ENCODE measurements around the gene NDUFA3.

Gene NDUFA3

DNA sequence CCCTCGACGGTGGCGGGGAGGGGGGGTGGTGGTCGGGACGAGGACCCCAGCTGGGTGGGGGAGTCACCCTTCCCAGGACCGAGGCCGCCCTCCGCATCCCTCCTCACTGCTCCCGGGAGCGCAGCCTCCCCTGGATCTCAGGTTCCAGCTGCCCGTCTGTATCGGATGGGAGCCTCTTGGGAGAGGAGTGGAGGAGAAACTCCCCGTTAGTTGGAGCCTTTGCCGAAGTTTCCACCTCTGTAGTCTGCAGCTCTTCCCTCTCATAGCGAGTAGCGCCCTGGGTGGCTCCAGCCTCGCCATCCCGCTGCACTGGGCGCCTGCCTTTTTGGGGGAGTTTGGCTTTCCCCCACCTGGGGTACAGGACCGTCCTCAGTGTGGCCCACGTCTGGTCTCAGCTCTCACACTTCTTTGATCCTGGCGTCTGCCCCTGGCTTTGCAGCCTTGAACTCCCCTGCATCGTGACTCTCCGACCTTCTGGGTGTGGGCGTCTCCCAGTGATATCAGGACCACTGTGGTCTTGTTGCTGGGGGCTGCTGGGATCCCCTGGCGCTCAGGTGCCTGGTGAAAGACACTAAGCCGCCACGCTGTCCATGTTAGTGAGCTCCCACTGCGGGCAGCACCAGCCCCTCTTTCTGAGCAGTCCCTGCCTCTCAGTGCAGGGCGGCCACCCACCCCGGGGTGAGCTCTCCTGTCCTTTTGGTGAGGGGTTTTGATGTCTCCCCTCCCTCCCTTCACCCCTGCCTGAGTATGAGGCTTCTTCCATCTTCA lies 36.0 kb downstream of the NDUFA3 start:
- peak; percentile 72 for DNase-seq

- DNase-seq: no peak
Observed at GRCh38 chr19:54141356-54141755, 38.7 kb downstream of the NDUFA3 start.

- DNase-seq: no peak
Observed at GRCh38 chr19:54142166-54142780, 39.6 kb downstream of the NDUFA3 start.

DNA sequence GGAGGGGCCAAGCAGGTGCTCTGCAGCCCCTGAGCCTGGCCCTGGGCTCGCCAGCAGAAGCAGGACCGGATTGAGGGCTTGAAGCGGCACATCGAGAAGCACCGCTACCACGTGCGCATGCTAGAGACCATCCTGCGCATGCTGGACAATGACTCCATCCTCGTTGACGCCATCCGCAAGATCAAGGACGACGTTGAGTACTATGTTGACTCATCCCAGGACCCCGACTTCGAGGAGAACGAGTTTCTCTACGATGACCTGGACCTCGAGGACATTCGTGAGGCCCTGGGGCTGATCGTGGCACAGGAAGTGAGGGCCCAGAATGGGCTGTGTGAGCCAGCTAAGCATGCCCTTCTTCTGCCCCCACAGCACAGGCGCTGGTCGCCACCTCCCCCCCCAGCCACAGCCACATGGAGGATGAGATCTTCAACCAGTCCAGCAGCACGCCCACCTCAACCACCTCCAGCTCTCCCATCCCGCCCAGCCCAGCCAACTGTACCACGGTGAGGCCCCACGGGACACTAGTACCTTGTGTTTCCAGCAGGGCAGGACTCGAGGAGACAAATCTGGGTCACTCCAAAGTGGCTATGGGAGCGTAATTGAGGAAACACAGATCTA lies 43.0 kb downstream of the NDUFA3 start:
- DNase-seq: no peak

DNA sequence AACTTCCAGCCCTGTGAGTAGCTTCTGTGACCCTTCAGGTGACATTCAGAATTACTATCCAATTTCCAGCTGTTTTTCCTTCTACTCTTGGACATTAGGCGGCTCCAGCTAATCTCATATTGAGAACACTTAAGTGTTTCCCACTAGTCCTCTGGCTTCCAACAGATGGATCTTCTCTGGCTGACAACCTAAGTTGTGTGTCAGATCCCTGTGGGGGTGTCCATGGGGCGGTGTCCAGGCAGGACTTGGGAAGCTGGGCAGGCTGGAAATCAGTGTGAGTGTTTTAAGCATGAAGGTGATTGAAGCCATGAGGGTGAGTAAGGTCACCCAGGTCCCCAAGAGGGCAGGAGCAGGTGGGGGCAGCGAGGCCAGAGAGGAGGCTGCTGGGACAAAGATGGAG lies 45.0 kb downstream of the NDUFA3 start:
- no peak for DNase-seq

GRCh38 chr19:54148158-54148557 lies 45.5 kb downstream of the NDUFA3 start:
- DNase-seq: no peak

DNA sequence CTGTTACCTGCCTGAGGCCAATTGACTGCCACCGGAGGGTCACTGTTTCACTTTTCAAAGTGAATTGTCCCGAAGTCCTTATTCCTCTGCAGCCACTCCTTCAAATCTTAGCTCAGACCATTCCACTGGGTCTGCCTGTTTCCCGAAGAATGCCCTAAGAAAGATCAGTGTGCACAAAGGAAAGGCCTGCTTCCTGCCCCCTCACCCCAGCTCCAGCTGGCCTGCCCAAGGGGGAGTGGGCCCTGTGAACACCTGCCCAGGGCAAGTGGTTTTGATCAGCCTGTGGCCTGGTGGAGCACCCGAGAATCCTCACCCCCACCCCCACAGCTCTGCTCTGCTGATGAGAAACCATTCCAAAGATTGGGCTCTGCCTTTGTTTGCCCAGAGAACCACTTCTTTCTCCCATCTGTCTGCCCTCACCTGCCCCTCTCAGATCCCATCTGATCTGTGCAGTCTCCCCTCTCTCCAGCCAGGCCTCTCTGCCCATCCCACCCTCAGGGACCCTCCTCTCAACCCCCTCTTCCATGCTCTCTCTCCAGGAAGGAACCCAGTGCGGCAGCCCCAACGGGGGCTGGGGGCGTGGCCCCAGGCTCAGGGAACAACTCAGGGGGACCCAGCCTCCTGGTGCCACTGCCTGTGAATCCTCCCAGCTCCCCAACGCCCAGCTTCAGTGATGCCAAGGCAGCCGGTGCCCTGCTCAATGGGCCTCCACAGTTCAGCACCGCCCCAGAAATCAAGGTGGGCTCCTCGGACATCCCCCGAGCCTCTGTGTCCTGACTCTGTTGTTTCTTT lies 46.6 kb downstream of the NDUFA3 start:
- DNase-seq: no peak

DNA sequence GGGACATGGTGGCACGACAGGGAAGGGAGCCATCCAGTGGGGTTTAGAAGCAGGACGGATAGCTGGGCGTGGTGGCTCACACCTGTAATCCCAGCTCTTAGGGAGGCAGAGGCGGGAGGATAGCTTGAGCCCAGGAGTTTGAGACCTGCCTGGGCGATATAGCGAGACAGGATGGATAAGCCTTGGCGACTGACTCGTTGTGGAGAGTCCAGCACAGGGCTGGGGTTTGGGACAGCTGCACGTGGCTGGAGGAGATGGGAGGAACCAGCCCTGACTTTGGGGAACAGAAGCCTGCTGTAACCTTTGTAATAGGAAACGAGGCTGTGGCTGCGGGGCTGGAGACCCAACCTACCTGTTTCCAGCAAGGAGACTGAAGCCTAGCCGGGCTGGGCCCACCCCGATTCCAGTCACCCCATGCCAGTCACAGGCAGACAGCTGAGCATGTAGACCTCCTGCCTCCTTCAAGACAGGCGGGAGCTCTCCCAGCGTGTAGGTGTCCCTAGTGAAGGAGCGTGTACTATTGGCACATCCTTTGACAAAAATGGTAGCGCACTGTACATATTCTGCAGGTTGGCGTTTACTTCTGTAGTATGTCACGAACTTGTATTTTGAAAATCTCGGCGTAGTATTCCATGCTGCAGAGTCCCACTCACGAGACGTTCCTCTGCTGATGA lies 48.8 kb downstream of the NDUFA3 start:
- no peak for DNase-seq

GRCh38 chr19:54152267-54152666 lies 49.6 kb downstream of the NDUFA3 start:
- no peak for DNase-seq

GRCh38 chr19:54152878-54153524 lies 50.3 kb downstream of the NDUFA3 start:
- no peak for DNase-seq

DNA sequence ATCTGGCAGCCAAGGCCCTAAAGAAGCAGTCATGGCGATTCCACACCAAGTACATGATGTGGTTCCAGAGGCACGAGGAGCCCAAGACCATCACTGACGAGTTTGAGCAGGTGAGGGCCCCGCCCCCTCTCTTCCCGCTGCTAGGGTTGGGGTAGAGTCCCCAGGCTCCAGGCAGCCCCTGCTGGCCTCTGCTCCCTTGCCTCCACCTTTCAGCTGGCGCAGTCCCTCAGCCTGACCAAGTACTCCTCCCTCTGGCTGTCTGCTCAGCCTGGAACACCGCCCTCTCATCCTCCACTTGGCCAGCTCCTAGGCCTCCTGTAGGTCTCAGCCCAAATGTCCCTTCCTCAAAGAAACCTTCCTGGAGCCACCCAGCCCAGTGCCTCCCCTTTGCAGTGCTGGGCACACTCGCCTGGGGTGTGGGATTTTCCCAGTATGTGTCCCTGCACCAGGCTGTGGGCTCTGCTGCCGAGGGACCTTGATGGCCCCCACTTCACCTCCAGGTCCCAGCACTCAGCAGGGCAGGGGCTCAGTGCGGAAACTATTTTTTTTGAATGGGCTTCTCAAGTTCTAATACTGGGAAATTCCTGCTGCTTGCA lies 51.2 kb downstream of the NDUFA3 start:
- DNase-seq: no peak

GRCh38 chr19:54154603-54155345 lies 52.1 kb downstream of the NDUFA3 start:
- no peak for DNase-seq

DNA sequence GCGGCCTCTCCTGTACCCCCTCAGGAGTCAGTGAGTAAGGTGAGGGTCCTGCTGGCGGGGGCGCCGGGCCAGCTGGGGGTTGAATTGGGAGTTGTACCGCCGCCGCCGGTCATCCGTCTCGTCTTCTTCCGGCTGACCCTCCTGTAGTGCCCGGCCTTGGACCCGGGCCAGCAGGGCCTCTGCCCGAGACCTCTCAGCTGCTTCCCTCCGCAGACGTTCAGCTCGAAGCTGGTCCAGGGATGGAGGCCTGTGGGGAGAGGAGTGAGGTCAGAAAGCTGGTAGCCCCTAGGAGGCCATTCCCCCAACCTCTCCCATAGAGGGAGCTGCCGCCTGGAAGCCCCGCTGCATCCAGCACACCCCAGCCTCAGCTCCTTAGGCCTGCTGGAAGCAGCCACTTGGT lies 53.0 kb downstream of the NDUFA3 start:
- DNase-seq: no peak

GRCh38 chr19:54156490-54156889 lies 53.8 kb downstream of the NDUFA3 start:
- no peak for DNase-seq

DNA sequence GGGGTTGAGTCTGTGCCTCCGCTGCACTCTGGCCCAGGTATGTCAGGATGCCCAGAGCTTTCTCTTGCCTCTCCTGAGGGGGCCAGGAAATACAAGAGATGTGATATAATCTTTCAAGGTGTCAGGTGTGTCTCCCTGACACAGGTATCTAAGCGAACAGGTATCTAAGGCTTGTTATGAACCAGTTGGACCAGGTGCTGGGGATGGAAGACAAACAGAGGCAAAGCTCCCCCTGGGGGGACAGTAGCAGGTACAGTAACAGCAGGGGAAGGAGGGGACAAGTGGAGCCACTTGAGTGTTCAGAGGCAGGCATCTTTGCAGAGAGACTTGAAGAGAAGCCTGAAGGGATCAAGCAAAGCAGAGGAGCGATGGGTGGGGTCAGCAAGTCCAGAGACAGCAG lies 54.3 kb downstream of the NDUFA3 start:
- no peak for DNase-seq

Data from activated CD8-positive, alpha-beta memory T cell treated with anti-CD3 and anti-CD28 coated beads for 24 hours (primary cell).